COLO668 (cell line): ENCODE measurements around the gene EBP.

Experiments used
- DNase-seq: peaks from one replicate; lab custom pipeline; 2025; ENCODE audit not compliant: unreplicated experiment; lab: John Stamatoyannopoulos, UW

Gene EBP

DNA sequence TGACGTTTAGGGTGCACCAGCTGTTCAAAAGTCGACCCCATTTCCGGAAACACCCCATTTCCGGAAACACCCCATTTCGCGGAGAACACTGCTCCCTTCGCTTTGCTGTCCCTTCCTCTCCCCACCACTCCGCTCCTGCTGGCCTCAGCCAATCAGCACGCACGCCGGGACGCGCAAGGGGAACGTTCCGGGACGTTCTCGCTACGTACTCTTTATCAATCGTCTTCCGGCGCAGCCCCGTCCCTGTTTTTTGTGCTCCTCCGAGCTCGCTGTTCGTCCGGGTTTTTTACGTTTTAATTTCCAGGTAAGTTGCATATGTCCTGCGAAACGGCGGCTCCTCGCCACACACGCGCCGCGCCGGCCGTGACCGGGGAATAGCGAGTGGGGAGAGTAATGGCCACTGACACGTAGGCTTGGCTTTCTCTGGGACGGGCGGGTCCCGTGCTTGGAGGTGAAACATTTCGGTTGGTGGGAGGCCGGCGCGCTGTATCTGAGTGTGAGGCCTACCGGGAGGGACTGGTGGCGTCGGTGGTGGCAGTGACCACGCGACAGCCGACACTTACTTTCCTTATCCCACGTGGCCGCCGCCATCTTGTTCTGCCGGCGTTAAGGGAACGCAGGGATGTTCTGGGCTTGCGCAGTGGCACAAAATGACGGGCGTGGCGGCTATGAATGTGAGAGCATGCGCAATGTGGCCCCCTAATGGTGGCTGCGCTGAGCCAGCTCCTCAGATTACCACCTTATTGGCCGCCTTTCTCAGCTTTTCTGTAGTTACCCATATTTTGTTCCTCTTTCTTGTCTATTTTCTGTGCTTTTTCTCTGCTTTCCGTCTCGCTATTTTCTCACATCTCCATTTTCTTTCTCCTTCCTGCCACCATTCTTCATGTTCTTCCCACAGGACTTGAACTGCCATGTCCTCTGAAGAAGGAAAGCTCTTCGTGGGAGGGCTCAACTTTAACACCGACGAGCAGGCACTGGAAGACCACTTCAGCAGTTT lies 53.0 kb downstream of the EBP start, which contains the start of gene RBM3:
Gene RBM3 (plus strand): TSS at position 215 of the 997 bp plus-strand sequence. CDS start 697 bp downstream, at position 912.
- DNase-seq: peak; percentile 92

DNA sequence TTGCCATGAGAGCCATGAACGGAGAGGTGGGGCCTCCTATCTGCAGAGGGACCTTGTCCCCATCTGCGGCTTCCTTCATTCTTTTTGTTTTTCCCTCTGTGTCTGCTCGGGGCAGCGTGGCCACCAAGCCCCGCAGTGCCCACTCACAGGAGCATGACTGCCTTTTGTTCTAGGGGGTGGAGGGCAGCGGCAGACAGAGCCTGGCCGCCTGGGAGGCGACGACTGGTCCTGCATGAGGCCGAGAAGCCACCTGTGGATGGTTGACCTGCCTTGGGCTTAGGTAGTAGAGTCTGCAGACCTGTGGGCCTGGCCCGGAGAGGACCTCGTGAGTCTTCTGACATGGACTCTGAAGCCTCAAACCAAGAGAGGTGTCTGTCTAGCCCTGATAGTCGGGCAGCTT lies 54.0 kb downstream of the EBP start:
- no peak for DNase-seq

DNA sequence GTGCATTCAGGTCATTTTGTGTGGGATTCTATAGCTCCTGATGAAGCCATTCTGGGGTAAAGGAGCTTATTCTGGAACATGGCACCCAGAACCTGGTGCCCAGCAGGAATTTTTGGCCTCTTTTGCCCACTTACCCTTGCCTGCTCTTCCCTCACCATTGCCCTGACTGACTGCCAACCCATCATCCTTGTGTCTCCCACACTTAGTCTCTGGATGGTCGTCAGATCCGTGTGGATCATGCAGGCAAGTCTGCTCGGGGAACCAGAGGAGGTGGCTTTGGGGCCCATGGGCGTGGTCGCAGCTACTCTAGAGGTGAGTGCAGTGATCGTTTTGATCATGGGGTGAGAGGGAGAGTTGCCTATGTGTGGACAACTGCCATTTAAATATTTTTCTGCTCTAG lies 54.5 kb downstream of the EBP start:
- no peak for DNase-seq
